Osteocyte (in vitro differentiated cells): ENCODE measurements around the gene ZNF827. TPM values are rescaled to one million over a fixed set of nuclear protein-coding genes. Genes with fewer than 3 reads are reported as not detected.

Experiments
- DNase-seq: peaks from one replicate; pipeline ENCODE4 v3.0.0; 2021; ENCODE audit warnings: mixed read lengths; ENCODE audit not compliant: unreplicated experiment; ENCODE audit errors: extremely low spot score
- H3K27ac Mint-ChIP-seq: one replicate; pipeline ENCODE4 v1.8.0; 2021; ENCODE audit warnings: mild to moderate bottlenecking, mixed read lengths; ENCODE audit not compliant: unreplicated experiment
- H3K27me3 Mint-ChIP-seq: one replicate; pipeline ENCODE4 v1.8.0; 2021; ENCODE audit warnings: mixed read lengths; ENCODE audit not compliant: unreplicated experiment
- H3K36me3 Mint-ChIP-seq: one replicate; pipeline ENCODE4 v1.8.0; 2021; ENCODE audit warnings: mixed read lengths; ENCODE audit not compliant: unreplicated experiment
- H3K4me1 Mint-ChIP-seq: one replicate; pipeline ENCODE4 v1.8.0; 2021; ENCODE audit warnings: mixed read lengths; ENCODE audit not compliant: unreplicated experiment
- H3K4me3 Mint-ChIP-seq: one replicate; pipeline ENCODE4 v1.8.0; 2021; ENCODE audit warnings: mild to moderate bottlenecking, moderate library complexity, mixed read lengths; ENCODE audit not compliant: unreplicated experiment
- H3K9me3 Mint-ChIP-seq: one replicate; pipeline ENCODE4 v1.8.0; 2021; ENCODE audit warnings: mixed read lengths; ENCODE audit not compliant: unreplicated experiment
- total RNA-seq: library from RNA; stranded (reverse); gene quantifications from 2 replicates; pipeline ENCODE4 v1.2.1, GENCODE V29; 2021
- TF ChIP-seq, protein P1 (sequence below): fragments of 200-600 bp; sonication (generic); IDR thresholded peaks from 2 replicates; pipeline ENCODE4 v1.5.0; 2021; ENCODE audit warnings: antibody characterized with exemption, mild to moderate bottlenecking, moderate library complexity

Gene ZNF827
- total RNA-seq, 1 donor from 2014 or later, result 22.5 TPM

DNA sequence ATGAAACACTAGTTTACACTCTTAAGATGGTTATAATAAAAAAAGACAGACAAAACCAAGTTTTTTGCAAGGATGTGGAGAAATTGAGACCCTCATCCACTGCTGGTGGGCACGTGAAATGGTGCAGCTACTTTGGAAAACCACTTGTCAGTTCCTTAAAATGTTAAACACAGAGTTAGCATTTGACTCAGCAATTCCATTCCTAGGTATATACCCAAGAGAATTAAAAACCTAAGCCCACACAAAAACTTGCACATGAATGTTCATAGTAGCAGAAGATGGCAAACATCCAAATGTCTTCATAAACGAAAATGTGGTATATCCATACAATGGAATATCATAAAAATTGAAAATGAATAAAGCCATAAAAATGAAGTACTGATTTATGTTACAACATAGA lies 75.4 kb downstream of the ZNF827 start:
- TF ChIP-seq, protein P1, sequence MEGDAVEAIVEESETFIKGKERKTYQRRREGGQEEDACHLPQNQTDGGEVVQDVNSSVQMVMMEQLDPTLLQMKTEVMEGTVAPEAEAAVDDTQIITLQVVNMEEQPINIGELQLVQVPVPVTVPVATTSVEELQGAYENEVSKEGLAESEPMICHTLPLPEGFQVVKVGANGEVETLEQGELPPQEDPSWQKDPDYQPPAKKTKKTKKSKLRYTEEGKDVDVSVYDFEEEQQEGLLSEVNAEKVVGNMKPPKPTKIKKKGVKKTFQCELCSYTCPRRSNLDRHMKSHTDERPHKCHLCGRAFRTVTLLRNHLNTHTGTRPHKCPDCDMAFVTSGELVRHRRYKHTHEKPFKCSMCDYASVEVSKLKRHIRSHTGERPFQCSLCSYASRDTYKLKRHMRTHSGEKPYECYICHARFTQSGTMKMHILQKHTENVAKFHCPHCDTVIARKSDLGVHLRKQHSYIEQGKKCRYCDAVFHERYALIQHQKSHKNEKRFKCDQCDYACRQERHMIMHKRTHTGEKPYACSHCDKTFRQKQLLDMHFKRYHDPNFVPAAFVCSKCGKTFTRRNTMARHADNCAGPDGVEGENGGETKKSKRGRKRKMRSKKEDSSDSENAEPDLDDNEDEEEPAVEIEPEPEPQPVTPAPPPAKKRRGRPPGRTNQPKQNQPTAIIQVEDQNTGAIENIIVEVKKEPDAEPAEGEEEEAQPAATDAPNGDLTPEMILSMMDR, result no peak
- Mint-ChIP-seq H3K27ac (no peak overlapping the region), H3K9me3 (no peaks in the 10 kb centered on the region), H3K27me3 (no peaks in the 10 kb centered on the region), H3K36me3 (peaks cover 11% of the 10 kb centered on the region), H3K4me3 (no peak overlapping the region), H3K4me1 (peaks cover 32% of the 10 kb centered on the region)
- no peak for DNase-seq

DNA sequence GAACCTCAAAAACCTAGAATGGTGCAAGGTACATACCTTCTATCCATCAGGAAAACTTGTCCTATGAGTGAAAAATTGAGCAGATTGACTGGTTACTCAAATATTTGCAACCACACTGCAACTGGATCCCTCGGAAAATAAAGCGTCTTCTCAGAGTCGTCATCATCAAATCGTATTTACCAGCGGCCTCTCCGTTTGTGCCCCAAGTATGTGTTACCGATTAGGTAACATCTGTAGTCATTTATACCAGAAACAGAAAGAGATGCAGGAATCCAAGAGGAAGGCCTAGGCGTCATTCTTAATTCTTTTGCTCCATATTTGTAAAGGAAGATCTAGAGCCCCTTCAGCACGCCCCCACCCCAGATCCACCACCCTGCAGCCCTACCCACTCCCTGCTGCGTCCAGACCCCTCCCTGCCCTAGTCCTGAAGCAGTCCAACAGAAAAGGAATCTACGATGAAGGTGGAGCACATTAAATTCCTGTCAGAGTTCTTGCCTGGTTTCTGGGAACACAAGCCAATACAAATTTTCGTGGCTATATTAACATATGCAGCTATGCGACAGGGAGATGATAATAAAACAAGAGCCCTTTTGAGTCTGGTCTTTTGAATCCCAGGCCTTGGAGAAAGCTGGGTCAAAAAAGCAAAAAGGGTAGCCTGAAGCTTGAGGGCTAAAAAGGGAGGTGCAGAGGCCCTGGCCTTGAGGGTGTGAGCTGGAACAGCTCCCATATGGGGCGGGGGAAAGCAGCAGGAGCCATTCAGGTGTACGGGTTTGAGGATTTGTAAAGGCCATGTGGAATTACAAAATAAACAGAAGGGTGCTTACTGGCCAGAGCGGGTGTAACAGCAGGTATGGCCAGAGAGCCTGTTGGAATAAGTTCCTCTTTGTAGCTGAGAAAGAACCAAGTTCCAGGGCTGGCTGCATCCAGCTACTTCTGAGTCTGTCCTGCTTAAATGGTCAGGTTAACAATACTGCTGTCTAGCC lies 77.0 kb downstream of the ZNF827 start:
- H3K4me3 Mint-ChIP-seq, result no peak overlapping the region
- H3K27me3 Mint-ChIP-seq, result no peaks in the 10 kb centered on the region
- peaks cover 32% of the 10 kb centered on the region for H3K4me1 Mint-ChIP-seq
- TF ChIP-seq, protein P1, result no peak
- H3K9me3 Mint-ChIP-seq, result no peaks in the 10 kb centered on the region
- peaks cover 11% of the 10 kb centered on the region for H3K36me3 Mint-ChIP-seq
- peak overlapping the region; percentile 75 for H3K27ac Mint-ChIP-seq
- DNase-seq, result no peak

DNA sequence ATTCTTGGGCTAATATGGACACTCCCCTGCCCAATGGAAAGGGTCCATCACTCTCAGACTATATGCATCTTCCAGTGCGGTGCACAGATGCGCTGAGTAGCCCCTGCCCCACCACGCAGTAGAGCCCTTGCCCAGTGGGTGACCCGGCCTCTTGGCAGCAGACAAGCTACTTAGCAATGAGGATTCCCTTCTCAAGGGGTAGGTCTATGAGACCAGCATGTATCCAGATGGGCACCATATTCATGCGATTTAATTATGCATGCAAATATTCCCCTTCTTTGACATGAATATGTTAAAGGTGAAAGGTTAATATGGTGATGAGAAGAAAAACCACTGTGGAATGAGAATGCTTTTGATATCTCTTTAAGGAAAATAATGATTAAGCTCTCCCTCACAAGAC lies 77.7 kb downstream of the ZNF827 start:
- peaks cover 11% of the 10 kb centered on the region for H3K36me3 Mint-ChIP-seq
- H3K9me3 Mint-ChIP-seq, result no peaks in the 10 kb centered on the region
- no peak for DNase-seq
- H3K27me3 Mint-ChIP-seq, result no peaks in the 10 kb centered on the region
- H3K4me1 Mint-ChIP-seq, result peaks cover 32% of the 10 kb centered on the region
- TF ChIP-seq, protein P1, result no peak
- H3K4me3 Mint-ChIP-seq, result no peak overlapping the region
- H3K27ac Mint-ChIP-seq, result no peak overlapping the region

DNA sequence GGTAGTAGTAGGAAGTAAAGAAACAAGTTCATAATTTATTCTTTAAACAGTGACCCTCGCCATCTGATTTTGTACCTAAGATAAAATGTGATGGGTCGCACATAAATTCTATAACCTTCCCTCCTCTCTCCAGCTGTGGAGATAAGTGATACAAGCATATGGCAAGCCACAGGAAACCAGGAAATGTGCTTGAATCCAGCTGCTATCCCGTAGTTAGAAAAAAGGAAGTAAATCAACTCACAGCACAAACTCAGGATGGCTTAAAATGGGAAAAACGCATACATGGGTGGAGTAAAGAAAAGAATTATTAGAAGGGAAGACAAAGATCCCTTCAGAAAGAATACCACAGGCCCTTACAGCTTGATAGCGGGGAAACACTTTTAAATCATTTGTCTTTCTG lies 78.2 kb downstream of the ZNF827 start:
- peaks cover 11% of the 10 kb centered on the region for H3K36me3 Mint-ChIP-seq
- peaks cover 30% of the 10 kb centered on the region for H3K4me1 Mint-ChIP-seq
- no peaks in the 10 kb centered on the region for H3K9me3 Mint-ChIP-seq
- no peak overlapping the region for H3K4me3 Mint-ChIP-seq
- H3K27ac Mint-ChIP-seq, result no peak overlapping the region
- TF ChIP-seq, protein P1, result no peak
- DNase-seq, result no peak
- H3K27me3 Mint-ChIP-seq, result no peaks in the 10 kb centered on the region

DNA sequence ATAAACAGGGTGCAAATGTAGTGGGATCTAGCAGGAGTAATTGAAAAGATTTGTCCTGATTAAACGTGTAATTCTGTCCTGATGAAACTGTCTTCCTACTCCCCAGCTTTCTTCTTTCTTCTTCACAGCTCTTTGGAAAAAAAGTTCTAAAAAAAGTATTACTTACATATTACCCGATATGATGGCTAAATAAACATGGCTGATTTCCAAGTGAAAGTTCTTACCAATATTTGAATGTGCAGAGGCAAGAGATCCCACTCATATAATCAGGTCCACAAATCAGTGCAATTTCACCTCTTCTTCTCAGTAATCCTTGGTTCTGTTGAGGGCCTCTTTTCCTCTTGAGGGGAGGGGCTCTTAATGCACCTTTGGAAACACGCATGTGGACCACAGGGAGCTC lies 78.7 kb downstream of the ZNF827 start:
- H3K27ac Mint-ChIP-seq, result peak overlapping the region; percentile 15
- H3K4me3 Mint-ChIP-seq, result no peak overlapping the region
- no peaks in the 10 kb centered on the region for H3K9me3 Mint-ChIP-seq
- H3K36me3 Mint-ChIP-seq, result peaks cover 11% of the 10 kb centered on the region
- TF ChIP-seq, protein P1, result no peak
- no peak for DNase-seq
- H3K4me1 Mint-ChIP-seq, result peaks cover 26% of the 10 kb centered on the region
- H3K27me3 Mint-ChIP-seq, result no peaks in the 10 kb centered on the region
